ENCODE data around the gene ARL5A. TPM values are rescaled to one million over a fixed set of nuclear protein-coding genes. Genes with fewer than 3 reads are reported as not detected.

ARL5A gene
- total and polyA plus RNA-seq, 11 donors, result 12.9 to 59.1 (median 54.4) TPM

DNA sequence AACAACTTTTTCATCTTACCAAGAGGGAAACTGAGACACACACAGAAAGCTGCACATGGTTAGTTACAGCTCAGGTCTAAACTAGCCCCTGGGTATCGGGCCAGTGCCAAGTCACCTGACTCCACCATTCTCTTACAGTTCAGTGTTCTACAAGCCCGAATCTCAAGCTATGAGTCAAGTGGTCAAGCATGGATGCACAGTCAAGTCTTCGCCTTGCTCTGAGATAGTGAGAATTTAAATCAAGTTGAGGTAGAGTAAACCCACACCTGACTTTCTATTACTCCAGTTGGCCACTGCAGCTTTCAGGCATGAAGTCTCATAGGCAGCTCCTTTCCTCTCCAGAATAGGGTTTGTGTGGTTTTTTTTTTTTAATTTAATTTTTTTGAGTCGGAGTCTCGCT is 34.5 kb upstream of the ARL5A start:
- Histone ChIP-seq H3K9me3 (no peaks in the 10 kb centered on the region), H3K36me3 (no peaks in the 10 kb centered on the region), H3K4me3 (no peak overlapping the region), H3K27ac (no peak overlapping the region), H3K4me1 (no peaks in the 10 kb centered on the region), H3K27me3 (no peaks in the 10 kb centered on the region)
- WGBS, 4 donors, result 95 to 98% (median 96%) methylated on average over 5 of the region's 5 CpGs
- intact Hi-C loops (cut with DNase I), result no loop called here
- ATAC-seq (no peak), DNase-seq (no peak)
- no peak for TF ChIP-seq CTCF (IDR thresholded peaks at IDR 0.05)
- TF ChIP-seq POLR2A (IDR thresholded peaks at IDR 0.05), result no peak

DNA sequence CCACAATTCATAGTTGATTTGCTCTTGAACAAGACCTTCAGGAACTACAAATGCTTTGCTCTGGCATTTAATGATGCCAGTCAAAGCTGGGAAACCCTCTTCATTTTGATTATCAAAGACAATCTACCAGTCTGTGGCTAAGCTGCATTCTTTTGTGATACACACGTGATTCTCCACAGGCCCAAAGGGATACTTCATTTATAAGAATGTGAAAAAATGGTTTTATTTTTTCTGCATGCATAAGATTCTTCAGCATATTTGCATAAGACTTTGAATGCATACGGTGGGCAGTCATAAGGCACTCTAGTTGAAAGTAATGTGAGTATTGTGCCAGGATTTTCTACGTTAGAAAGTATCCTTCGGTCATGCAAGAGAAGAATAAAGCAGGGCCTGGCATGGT is 33.0 kb upstream of the ARL5A start:
- Histone ChIP-seq H3K27ac (no peak overlapping the region), H3K36me3 (no peaks in the 10 kb centered on the region), H3K9me3 (no peaks in the 10 kb centered on the region), H3K4me3 (no peak overlapping the region), H3K4me1 (no peaks in the 10 kb centered on the region), H3K27me3 (no peaks in the 10 kb centered on the region)
- WGBS, 4 donors, result 88 to 93% (median 89%) methylated on average over 4 of the region's 4 CpGs
- ATAC-seq (no peak), DNase-seq (no peak)
- intact Hi-C loops (cut with DNase I), result no loop called here
- TF ChIP-seq POLR2A (IDR thresholded peaks at IDR 0.05) (no peak), CTCF (IDR thresholded peaks at IDR 0.05) (no peak)

DNA sequence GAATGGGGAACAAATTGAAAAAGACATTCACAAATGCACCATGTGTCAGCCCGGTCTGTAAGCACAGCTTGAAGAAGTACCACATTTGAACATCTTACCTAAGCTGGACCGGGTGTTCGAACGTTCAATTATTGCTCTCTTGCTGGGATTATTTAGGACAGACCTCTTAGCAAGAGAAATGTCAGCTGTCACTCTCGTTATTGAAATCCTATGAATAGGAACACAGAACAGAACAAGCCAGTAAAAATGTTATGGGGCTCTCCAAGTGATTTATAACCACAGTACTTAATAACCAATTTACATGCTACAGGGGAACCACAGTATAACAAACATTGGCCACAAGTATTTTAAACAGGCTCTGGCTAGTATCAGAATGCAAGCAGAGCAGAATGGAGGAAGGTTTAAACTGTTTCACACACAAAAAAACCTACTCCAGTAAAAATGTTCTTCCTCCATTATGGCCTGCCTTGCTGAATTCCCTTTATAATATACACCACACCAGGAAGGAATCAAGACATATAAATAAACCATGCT is 32.5 kb upstream of the ARL5A start:
- Histone ChIP-seq H3K4me1 (no peaks in the 10 kb centered on the region), H3K9me3 (no peaks in the 10 kb centered on the region), H3K27me3 (no peaks in the 10 kb centered on the region), H3K4me3 (no peak overlapping the region), H3K27ac (no peak overlapping the region), H3K36me3 (no peaks in the 10 kb centered on the region)
- no peak for DNase-seq
- intact Hi-C loops (cut with DNase I), result no loop called here
- WGBS, 4 donors, result 92 to 94% (median 93%) methylated on average over 5 of the region's 5 CpGs
- TF ChIP-seq CTCF (IDR thresholded peaks at IDR 0.05) (no peak), POLR2A (IDR thresholded peaks at IDR 0.05) (no peak)
- ATAC-seq, result no peak

DNA sequence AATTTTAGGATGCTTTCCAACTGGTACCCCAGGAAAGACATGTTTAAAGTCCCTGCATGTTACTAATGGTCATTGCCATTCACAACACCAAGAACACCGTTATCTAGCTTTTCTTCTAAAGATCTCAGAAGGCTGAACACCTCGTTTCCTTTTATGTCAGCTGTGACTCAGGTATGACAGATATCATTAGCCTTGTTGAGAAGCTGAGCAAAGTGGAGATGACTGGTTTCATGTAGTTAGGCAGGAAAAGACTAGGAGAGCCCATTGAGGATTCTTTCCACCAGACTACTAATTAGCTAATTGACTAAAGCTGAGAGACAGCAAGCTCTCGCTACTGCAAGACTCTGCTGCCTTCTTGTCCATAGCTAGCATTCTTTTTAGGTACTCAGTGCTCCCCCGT is 32.0 kb upstream of the ARL5A start:
- H3K36me3 ChIP-seq, result no peaks in the 10 kb centered on the region
- intact Hi-C loops (cut with DNase I), result no loop called here
- 91 to 95% (median 92%) methylated on average over 4 of the region's 4 CpGs for WGBS, 4 donors

More for the DNA sequence above, 32.0 kb upstream of the ARL5A start:
- H3K4me1 ChIP-seq, result no peaks in the 10 kb centered on the region
- H3K9me3 ChIP-seq, result no peaks in the 10 kb centered on the region
- no peaks in the 10 kb centered on the region for H3K27me3 ChIP-seq
- H3K27ac ChIP-seq, result no peak overlapping the region
- no peak overlapping the region for H3K4me3 ChIP-seq
- no peak for ATAC-seq
- no peak for DNase-seq
- TF ChIP-seq CTCF (IDR thresholded peaks at IDR 0.05) (no peak), POLR2A (IDR thresholded peaks at IDR 0.05) (no peak)

All from heart left ventricle (tissue), 16 donors.